ENCODE data around the gene SPACA4. TPM values are rescaled to one million over a fixed set of nuclear protein-coding genes. Genes with fewer than 3 reads are reported as not detected.

The SPACA4 gene
- total and polyA plus RNA-seq, 9 of the 15 experiments (the other 6 are each of a cell fraction or from before 2014, with no cell fraction given) = not detected

- TF ChIP-seq REST (IDR thresholded peaks at IDR 0.05; ENCODE audit: borderline replicate concordance) = no peak
- TF ChIP-seq REST (CRISPR knock-in tag; IDR thresholded peaks at IDR 0.05; ENCODE audit: low read depth) = no peak
- no peak for TF ChIP-seq SAFB (IDR thresholded peaks at IDR 0.05; ENCODE audit: borderline replicate concordance, low read depth, low read length)
- TF ChIP-seq SIN3B (IDR thresholded peaks at IDR 0.05; ENCODE audit: low read depth) = peak; percentile 54
- TF ChIP-seq TEAD1 (CRISPR knock-in tag; IDR thresholded peaks at IDR 0.05) = 0 out of 4 replicates have a peak, but pooled peaks of 1 of the 2 experiments have one; percentile 16
- 0 out of 4 replicates have a peak, but pooled peaks of 1 of the 2 experiments have one; percentile 12 for TF ChIP-seq HDAC1 (IDR thresholded peaks at IDR 0.05)
- TF ChIP-seq ZNF830 (CRISPR knock-in tag; IDR thresholded peaks at IDR 0.05) = no peak
- no peak for TF ChIP-seq MCM2 (IDR thresholded peaks at IDR 0.05; ENCODE audit: low read depth)
- no peak for TF ChIP-seq RBM39 (optimal IDR thresholded peaks at IDR 0.05; ENCODE audit: low read depth, low read length)
- peak; percentile 72 for TF ChIP-seq TBP (optimal IDR thresholded peaks at IDR 0.05; ENCODE audit: low read depth, low read length)
- TF ChIP-seq E2F6 (IDR thresholded peaks at IDR 0.05; ENCODE audit: borderline replicate concordance in 1 of 2, extremely low read depth in 1 of 2, insufficient read depth in 1 of 2, insufficient read length in 1 of 2, low read depth in 1 of 2, low read length in 1 of 2, poor library complexity in 1 of 2, severe bottlenecking in 1 of 2) = peak; percentile 20 to 86
- no peak for TF ChIP-seq POLR2H (tag; IDR thresholded peaks at IDR 0.05; ENCODE audit: low read depth)
- no peak for TF ChIP-seq HDAC2 (IDR thresholded peaks at IDR 0.05)
- 0 out of 2 replicates have a peak, but pooled peaks have one; percentile 22 for TF ChIP-seq CTBP1 (IDR thresholded peaks at IDR 0.05; ENCODE audit: borderline replicate concordance)
- TF ChIP-seq U2AF2 (optimal IDR thresholded peaks at IDR 0.05; ENCODE audit: low read depth, low read length) = no peak
- no peak for TF ChIP-seq ZNF551 (CRISPR knock-in tag; IDR thresholded peaks at IDR 0.05)
- TF ChIP-seq HDAC6 (IDR thresholded peaks at IDR 0.05; ENCODE audit: low read depth, low read length) = no peak
These were observed 28.9 kb downstream of the SPACA4 start (continued) for GRCh38 chr19:48635263-48635965.
